GM23338 (cell line): ENCODE results near the gene SCYGR8.

Source experiments
- CTCF ChIP-seq, 2 experiments: fragments of 200-600 bp in 1 of 2; sonication (generic) in 1 of 2; conservative IDR thresholded peaks; 2 replicates each; pipeline versions ENCODE4 v1.5.1 to v1.6.1; 2016 to 2017; ENCODE audit warnings: antibody characterized with exemption in 2 of 2, low read depth in 2 of 2, mild to moderate bottlenecking in 2 of 2, moderate library complexity in 1 of 2
- EZH2 ChIP-seq: fragments of 200-600 bp; sonication (generic); IDR thresholded peaks from one replicate; pipeline ENCODE4 v1.8.0; 2017; ENCODE audit warnings: antibody characterized with exemption, mild to moderate bottlenecking, low read depth; ENCODE audit not compliant: unreplicated experiment
- REST ChIP-seq: IDR thresholded peaks from one replicate; pipeline ENCODE4 v1.6.1; 2018; ENCODE audit warnings: antibody characterized with exemption; ENCODE audit not compliant: unreplicated experiment
- ZNF331 ChIP-seq: fragments of 250-450 bp; sonication (Bioruptor Pico); IDR thresholded peaks from 2 replicates; pipeline ENCODE4 v1.5.0; 2020; ENCODE audit warnings: low read depth, mild to moderate bottlenecking, moderate library complexity

GRCh38 chr2:227789803-227790202 lies 44.1 kb downstream of the SCYGR8 start:
- no peak for TF ChIP-seq EZH2
- TF ChIP-seq CTCF (conservative IDR thresholded peaks at IDR 0.05; ENCODE audit: low read depth in 2 of 2) = no peak
- no peak for TF ChIP-seq ZNF331 (CRISPR knock-in tag)
- TF ChIP-seq REST = no peak
